Activated CD4-positive, alpha-beta T cell treated with anti-CD3 and anti-CD28 coated beads for 1 hour (primary cell): ENCODE data around the gene VSTM2L.

Experiments
- DNase-seq: peaks from one replicate; pipeline ENCODE4 v3.0.0-alpha.2; 2020

VSTM2L gene

GRCh38 chr20:37920679-37921322, 17.9 kb downstream of the VSTM2L start:
- DNase-seq, result no peak

DNA sequence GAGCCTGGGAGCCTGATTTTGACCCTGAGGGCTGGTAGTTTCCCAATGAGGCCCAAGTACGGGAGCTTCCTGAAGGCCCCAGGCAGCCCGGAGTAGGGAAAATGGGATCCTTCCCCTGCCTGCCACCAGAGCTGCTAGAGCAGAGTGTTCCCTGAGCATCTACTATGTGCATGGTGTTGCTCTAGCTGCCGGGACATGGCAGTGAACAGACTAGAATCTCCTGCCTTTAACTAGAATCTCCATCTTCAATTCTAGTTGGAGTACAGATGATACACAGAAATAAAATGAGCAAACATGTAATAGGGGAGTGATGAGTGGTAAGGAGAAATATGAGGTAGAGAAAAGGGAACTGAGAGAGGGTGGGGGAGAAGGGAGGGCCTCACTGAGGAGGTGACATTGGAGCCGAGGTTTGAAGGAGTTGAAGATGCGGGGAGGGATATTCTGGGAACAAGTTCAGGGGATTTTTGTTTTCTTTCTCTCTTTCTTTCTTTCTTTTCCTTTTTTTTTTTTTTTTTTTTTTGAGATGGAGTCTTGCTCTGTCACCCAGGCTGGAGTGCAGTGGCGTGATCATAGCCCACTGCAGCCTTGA, 18.5 kb downstream of the VSTM2L start:
- no peak for DNase-seq

DNA sequence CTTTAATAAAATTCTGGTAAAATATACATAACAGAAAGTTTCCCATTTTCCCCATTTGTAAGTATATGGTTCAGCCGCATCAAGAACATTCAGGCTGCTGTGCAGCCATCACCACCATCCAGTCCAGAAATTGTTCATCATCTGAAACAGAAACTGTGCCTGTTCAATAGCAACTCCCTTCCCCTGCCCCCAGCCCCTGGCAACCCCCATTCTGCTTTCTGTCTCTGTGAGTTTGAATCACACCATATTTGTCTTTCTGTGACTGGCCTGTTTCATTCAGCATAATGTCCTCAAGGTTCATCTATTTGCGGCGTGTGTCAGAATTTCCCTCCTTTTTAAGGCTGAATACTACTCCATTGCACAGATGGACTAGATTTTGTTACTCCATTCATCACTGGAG, 19.1 kb downstream of the VSTM2L start:
- DNase-seq, result no peak

DNA sequence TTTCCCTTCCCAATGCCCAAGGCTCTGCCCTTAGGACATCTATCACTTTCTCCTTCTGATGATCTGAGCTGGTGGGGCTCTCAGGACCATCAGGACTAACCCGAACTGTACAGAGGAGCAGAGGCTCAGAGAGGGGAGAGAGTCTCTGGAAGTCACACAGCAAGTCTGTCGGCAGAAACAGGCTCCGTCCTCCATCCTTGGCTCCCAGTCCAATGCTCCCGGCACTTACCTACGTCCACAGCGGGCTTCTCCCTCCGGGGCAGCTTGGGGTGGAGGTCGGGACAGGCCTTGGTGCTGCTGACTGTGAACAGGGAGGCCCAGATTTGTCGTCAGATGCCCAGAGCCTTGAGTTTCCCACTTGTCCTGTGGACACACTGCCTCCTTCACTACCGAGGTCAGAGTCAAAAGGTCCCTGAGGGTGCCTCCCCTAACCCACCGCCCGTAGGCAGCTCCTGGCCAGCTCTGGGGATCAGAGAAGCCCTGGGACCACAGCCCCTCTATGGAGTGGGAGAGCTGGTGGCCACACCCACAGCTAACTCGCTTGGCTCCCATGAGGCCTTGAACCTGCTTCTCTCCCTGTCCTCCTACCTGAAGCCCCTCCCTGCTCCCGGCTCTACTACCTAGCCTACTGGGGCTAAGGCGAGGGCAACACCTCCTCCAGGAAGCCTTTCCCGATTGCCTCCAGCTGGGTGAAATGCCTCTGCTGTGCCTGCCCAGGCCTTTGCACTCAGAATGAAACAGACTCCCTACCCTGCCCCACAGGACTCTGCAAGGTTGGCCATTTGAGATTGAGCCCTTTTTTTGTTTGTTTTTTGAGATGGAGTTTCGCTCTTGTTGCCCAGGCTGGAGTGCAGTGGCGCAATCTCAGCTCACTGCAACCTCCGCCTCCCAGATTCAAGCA, 22.6 kb downstream of the VSTM2L start:
- DNase-seq, result no peak

DNA sequence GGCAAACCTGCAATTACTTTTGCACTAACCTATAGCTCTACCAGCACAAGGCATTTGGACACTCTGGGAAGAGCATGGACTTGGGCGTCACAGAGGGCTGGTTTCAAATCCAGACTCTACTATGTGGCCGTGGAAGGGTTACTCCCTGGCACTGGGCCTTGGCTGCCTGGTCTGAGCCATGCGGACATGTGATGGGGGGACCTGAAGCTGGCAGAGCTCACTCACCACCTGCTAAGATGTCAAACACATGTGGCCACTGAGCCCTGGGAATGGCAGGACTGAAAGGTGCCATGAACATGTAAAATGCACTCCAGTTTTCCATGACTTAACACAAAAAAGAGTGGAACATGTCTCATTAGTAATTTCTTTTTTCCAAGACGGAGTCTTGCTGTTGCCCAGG, 23.7 kb downstream of the VSTM2L start:
- no peak for DNase-seq

DNA sequence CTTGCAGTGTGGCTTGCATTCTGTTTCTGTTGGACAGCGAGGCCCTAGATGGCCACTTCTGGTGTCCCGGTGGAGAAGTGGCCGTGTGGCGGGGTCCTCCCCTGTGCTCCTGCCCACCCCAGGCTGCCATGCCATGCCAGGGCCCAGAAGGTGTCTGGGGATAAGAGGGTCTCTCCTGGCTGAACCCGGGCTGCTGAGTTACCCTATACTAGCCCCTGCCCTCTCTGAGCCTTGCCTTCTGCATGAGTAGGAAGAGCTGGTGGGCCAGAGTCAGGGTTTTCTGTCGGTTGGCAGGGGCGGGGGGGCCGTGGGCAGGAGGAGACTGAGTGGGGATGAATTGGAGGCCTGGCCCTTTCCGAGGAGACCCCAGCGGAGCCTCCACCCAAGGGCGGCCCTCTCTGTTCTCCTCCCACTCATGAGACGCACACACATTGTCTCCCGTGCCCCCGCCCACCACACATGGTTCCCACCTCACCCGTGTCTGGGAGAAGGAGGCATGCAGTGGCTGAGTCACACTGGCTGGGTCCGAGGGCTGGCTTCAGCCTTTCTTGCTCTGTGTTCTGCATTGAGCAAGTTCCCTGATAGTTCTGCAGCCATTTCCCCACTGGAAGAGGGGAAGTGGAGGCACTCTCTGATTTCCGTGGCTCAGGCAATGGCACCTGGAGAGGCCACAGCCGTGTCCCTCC, 24.6 kb downstream of the VSTM2L start:
- no peak for DNase-seq

DNA sequence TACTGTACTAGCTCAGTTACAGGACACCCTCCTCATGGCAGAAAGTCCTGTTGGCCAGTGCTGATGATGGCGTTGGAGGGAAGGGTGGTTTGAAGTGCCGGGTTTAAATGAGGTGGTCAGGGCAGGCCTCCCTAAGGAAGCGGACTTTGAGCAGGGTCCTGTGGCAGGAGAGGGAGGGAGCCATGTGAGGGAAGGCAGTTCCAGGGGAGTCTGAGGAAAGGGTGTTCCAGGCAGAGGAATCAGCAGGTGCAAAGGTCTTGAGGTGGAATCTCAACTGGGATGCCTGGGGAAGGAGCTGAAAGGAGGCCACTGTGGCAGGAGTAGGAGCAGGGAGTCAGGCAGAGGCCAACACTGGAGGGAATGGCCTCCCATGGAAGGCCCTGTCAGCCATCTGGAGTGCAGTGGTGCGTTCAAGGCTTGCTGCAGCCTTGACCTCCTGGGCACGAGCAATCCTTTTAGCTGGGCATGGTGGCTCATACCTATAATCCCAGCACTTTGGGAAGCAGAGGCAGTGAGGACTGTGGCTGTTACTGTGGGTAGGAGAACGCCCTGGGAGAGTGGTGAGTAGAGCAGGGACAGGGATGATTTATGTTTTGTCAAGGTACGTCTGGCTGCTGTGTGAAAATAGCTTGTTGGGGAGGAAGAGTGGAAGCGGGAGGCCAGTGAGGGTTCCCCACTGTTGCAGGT, 26.2 kb downstream of the VSTM2L start:
- DNase-seq, result no peak

DNA sequence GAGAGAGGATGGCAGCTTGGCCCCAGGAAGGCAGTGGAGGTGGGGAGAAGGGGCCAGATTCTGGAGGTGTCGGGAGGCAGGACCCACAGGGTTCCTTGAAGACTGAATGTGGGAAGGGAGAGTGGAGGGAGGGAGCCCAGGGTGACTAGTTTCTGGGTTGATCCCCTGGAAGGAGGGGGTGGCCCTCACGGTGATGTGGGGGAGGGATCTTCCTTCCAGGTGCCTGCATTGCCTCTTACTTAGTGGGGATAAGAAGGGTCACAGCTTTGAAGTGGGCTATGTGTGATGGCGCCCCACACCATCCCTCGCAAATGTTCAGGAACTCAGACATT, 26.7 kb downstream of the VSTM2L start:
- DNase-seq, result no peak

GRCh38 chr20:37931153-37931922, 28.4 kb downstream of the VSTM2L start:
- DNase-seq, result no peak

DNA sequence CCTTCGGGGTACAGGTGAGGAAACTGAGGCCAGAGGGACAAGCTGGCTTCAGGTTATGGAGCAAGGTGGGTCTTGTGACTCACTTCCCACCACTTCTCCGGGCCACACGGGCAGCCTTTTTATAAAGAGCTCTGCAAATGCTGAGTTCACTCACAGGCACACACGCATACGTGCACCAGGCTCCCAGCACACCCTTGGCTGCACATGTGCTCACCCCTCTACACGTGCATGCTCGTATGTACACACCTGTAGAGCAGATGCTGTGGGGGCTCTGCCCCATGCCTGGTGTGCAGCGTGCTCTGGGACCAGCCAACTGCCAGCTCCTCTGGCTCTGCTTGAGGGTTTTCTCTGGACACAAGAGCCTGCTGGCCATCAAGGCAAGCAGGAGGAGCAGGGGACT, 29.1 kb downstream of the VSTM2L start:
- no peak for DNase-seq

DNA sequence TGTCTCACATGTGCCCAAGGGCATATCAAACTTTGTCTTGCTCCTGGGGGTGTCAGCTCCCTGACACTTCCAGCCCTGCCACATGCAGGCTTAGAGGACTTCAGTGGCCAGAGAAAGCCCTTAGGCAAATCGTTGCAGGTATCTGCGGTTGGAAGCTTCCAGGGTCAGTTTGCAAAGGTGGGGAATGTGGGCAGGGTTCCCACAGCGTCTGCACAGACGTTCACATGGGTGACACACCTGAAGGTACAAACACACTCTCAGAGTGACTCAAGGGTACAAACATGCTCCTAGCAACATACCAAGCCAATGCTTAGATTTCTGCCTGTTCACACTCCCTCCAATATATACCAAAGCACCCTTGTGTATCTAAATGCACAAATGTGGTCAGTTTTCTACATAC, 30.0 kb downstream of the VSTM2L start:
- no peak for DNase-seq

- no peak for DNase-seq
Observed at GRCh38 chr20:37933786-37934633, 31.1 kb downstream of the VSTM2L start.

GRCh38 chr20:37934634-37935375, 31.9 kb downstream of the VSTM2L start:
- no peak for DNase-seq

- no peak for DNase-seq
Observed at GRCh38 chr20:37935435-37935834, 32.5 kb downstream of the VSTM2L start.

DNA sequence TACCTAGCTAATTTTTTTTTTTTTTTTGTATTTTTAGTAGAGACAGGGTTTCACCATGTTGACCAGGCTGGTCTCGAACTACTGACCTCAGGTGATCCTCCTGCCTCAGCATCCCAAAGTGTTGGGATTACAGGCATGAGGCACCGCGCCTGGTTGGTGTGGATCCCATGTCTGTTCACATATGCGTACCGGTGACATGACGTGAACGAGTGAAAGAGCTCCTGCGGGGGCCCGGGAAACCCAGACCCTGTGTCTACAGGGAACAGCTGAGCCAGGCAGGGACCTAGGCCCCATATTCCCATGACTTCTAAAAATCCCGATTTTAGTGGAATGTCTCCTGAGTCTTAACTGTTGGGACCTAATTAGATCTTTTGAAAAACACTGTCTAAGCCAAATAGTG, 33.1 kb downstream of the VSTM2L start:
- DNase-seq, result no peak

DNA sequence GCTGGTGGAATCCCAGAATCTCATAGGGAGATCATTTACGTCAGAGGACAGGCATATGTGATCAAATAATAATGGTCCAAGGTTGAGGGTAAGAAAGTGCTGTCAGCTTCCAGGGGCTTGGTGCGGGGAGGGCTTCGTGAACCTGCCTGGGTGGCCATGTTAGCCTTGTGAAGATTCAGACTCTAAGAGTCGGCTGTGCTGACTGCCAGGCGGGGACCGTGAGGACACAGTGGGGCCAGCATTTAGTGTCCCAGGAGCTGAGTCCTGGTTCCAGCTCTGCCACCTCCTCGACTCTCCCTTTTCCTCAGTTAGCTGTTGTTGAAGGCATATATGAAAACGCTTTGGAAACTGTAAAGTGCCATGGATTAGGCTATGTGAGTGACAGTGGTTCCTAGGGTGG, 33.5 kb downstream of the VSTM2L start:
- no peak for DNase-seq

- DNase-seq, result no peak
Observed at GRCh38 chr20:37937686-37938085, 34.8 kb downstream of the VSTM2L start.

- no peak for DNase-seq
Observed at GRCh38 chr20:37938181-37938750, 35.3 kb downstream of the VSTM2L start.

- no peak for DNase-seq
Observed at GRCh38 chr20:37938954-37939353, 36.0 kb downstream of the VSTM2L start.
